Measurements from ENCODE around the gene ORM1.

GRCh38 chr9:114303571-114303970 is 19.3 kb upstream of the ORM1 start:
- TF ChIP-seq CTCF (IDR thresholded peaks at IDR 0.05; ENCODE audit: low read length): no peak
- TF ChIP-seq EZH2 (IDR thresholded peaks at IDR 0.05; ENCODE audit: borderline replicate concordance, low read length): no peak

Data from OCI-LY1 (cell line).